Measurements from ENCODE around the gene TIGD7. TPM values are rescaled to one million over a fixed set of nuclear protein-coding genes. Genes with fewer than 3 reads are reported as not detected.

The TIGD7 gene
- total and polyA plus RNA-seq, 2 of the 13 experiments (the other 11 are each of a cell fraction or from before 2014, with no cell fraction given), result not detected

DNA sequence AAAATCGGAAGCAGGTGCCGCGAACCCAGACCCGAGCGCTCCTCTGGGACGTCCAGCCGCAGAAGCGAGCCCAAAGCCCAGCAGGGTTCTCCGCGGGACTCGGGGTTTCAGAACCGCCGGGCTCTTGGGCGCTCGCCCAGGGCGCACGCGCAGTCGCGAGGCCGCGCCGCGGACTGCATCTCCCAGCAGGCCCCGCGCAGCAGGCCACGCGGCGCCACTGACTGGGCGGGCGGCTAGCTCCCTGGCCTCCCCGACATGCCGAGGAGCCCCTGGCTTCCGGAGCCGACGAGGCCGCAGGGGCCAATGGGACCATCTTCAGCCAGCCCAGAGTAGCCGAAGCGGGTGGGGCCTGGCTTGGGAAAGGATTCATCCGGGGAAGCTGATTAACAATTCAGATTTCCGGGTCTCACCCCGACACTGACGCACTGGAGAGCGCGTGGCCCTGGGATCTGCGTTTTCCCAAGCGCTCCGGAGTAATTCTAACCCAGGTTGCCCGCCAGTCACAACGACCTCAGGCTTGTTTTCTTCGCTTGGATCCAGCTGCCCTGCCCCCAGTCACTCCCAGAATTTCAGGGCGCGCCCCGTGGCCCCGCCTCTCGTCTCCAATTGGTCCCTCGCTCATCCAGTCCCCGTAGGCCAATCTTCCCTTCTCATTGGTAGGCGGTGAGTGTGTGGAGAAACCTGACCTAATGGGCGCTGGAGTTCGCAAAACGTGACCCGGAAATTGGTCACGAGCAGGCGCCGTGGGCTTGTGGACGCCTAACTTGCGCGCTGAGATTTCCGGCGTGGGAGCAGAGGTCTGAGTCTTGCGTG, 22.3 kb downstream of the TIGD7 start, which contains the start of gene ZNF263 (continued):
- TF ChIP-seq CBX2 (IDR thresholded peaks at IDR 0.05; ENCODE audit: low read depth, low read length) (no peak), CBX2 (CRISPR knock-in tag; IDR thresholded peaks at IDR 0.05; ENCODE audit: low read depth) (no peak), ZNF143 (CRISPR knock-in tag; IDR thresholded peaks at IDR 0.05) (peak; percentile 92), HMGA1 (CRISPR knock-in tag; conservative IDR thresholded peaks at IDR 0.05) (no peak), ZNF432 (CRISPR knock-in tag; IDR thresholded peaks at IDR 0.05; ENCODE audit: borderline replicate concordance) (no peak), TCF7 (IDR thresholded peaks at IDR 0.05; ENCODE audit: low read depth) (no peak), EP300 (IDR thresholded peaks at IDR 0.05; ENCODE audit: low read depth in 2 of 2, low read length in 2 of 2) (peak in 1 of 2 experiments; percentile 29; a peak in 1 of 4 replicates), EP300 (CRISPR knock-in tag; IDR thresholded peaks at IDR 0.05; ENCODE audit: borderline replicate concordance) (no peak), TMF1 (CRISPR knock-in tag; IDR thresholded peaks at IDR 0.05; ENCODE audit: low read depth) (peak; percentile 60), TEAD2 (CRISPR knock-in tag; IDR thresholded peaks at IDR 0.05) (no peak), SRY (CRISPR knock-in tag; IDR thresholded peaks at IDR 0.05) (peak; percentile 2; the same call in 1 of the 2 replicates), NFATC3 (CRISPR knock-in tag; IDR thresholded peaks at IDR 0.05) (no peak), PAF1 (CRISPR knock-in tag; IDR thresholded peaks at IDR 0.05) (no peak), SMAD3 (CRISPR knock-in tag; IDR thresholded peaks at IDR 0.05) (no peak), CEBPB (IDR thresholded peaks at IDR 0.05; ENCODE audit: borderline replicate concordance, low read depth, low read length) (no peak), ZNF33A (CRISPR knock-in tag; IDR thresholded peaks at IDR 0.05; ENCODE audit: borderline replicate concordance) (no peak), ZNF564 (CRISPR knock-in tag; IDR thresholded peaks at IDR 0.05) (no peak; the same call in 1 of the 2 replicates), EED (CRISPR knock-in tag; IDR thresholded peaks at IDR 0.05) (peak; percentile 76; the same call in 1 of the 2 replicates), ZNF891 (CRISPR knock-in tag; IDR thresholded peaks at IDR 0.05) (peak; percentile 32; the same call in 1 of the 2 replicates), ZNF761 (CRISPR knock-in tag; conservative IDR thresholded peaks at IDR 0.05) (peak; percentile 50; the same call in 1 of the 2 replicates)
- TF ChIP-seq, protein P1, sequence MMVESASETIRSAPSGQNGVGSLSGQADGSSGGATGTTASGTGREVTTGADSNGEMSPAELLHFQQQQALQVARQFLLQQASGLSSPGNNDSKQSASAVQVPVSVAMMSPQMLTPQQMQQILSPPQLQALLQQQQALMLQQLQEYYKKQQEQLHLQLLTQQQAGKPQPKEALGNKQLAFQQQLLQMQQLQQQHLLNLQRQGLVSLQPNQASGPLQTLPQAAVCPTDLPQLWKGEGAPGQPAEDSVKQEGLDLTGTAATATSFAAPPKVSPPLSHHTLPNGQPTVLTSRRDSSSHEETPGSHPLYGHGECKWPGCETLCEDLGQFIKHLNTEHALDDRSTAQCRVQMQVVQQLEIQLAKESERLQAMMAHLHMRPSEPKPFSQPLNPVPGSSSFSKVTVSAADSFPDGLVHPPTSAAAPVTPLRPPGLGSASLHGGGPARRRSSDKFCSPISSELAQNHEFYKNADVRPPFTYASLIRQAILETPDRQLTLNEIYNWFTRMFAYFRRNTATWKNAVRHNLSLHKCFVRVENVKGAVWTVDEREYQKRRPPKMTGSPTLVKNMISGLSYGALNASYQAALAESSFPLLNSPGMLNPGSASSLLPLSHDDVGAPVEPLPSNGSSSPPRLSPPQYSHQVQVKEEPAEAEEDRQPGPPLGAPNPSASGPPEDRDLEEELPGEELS (CRISPR knock-in tag; IDR thresholded peaks at IDR 0.05), result no peak
- TF ChIP-seq, protein P2, sequence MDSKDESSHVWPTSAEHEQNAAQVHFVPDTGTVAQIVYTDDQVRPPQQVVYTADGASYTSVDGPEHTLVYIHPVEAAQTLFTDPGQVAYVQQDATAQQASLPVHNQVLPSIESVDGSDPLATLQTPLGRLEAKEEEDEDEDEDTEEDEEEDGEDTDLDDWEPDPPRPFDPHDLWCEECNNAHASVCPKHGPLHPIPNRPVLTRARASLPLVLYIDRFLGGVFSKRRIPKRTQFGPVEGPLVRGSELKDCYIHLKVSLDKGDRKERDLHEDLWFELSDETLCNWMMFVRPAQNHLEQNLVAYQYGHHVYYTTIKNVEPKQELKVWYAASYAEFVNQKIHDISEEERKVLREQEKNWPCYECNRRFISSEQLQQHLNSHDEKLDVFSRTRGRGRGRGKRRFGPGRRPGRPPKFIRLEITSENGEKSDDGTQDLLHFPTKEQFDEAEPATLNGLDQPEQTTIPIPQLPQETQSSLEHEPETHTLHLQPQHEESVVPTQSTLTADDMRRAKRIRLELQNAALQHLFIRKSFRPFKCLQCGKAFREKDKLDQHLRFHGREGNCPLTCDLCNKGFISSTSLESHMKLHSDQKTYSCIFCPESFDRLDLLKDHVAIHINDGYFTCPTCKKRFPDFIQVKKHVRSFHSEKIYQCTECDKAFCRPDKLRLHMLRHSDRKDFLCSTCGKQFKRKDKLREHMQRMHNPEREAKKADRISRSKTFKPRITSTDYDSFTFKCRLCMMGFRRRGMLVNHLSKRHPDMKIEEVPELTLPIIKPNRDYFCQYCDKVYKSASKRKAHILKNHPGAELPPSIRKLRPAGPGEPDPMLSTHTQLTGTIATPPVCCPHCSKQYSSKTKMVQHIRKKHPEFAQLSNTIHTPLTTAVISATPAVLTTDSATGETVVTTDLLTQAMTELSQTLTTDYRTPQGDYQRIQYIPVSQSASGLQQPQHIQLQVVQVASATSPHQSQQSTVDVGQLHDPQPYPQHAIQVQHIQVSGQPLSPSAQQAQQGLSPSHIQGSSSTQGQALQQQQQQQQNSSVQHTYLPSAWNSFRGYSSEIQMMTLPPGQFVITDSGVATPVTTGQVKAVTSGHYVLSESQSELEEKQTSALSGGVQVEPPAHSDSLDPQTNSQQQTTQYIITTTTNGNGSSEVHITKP (CRISPR knock-in tag; IDR thresholded peaks at IDR 0.05; ENCODE audit: low read depth), result 0 out of 2 replicates have a peak, but pooled peaks have one; percentile 17
- TF ChIP-seq, protein P3, sequence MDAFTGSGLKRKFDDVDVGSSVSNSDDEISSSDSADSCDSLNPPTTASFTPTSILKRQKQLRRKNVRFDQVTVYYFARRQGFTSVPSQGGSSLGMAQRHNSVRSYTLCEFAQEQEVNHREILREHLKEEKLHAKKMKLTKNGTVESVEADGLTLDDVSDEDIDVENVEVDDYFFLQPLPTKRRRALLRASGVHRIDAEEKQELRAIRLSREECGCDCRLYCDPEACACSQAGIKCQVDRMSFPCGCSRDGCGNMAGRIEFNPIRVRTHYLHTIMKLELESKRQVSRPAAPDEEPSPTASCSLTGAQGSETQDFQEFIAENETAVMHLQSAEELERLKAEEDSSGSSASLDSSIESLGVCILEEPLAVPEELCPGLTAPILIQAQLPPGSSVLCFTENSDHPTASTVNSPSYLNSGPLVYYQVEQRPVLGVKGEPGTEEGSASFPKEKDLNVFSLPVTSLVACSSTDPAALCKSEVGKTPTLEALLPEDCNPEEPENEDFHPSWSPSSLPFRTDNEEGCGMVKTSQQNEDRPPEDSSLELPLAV (CRISPR knock-in tag; conservative IDR thresholded peaks at IDR 0.05; ENCODE audit: low read depth), result no peak

All from HepG2 (cell line).